HepG2 (cell line): ENCODE data around the gene ZNF223. TPM values are rescaled to one million over a fixed set of nuclear protein-coding genes. Genes with fewer than 3 reads are reported as not detected.

Source experiments
- ATAC-seq: fragments of 200-7000 bp; cut with Tn5 transposase; 3 replicates; pipeline ENCODE4 v1.9.1; 2020; ENCODE audit warnings: mild to moderate bottlenecking, moderate library complexity
- BruUV-seq: library from RNA; stranded (reverse); fragments of 400-500 nt; replicated peaks from 2 replicates; lab custom pipeline; 2021; lab: Mats Ljungman, UMichigan
- CTCF ChIA-PET: fragments of 300-600 bp; formaldehyde crosslinking; extraction: SDS; loops from one replicate; lab custom pipeline; 2021; ENCODE audit warnings: low total read pairs, inconsistent platforms, low intra/inter-chr PET ratio; lab: Yijun Ruan, JAX
- POLR2A ChIA-PET: fragments of 350-600 bp; sonication (Branson Sonifier 250); formaldehyde crosslinking; loops from one replicate; lab custom pipeline; 2020; ENCODE audit warnings: antibody characterized with exemption, inconsistent platforms; lab: Yijun Ruan, JAX
- DNase-seq: peaks from one replicate; pipeline ENCODE4 v3.0.0-alpha.2; 2015; ENCODE audit warnings: low spot score
- FAIRE-seq: peaks from 3 replicates; lab custom pipeline; 2011; peaks lifted over from hg19 to GRCh38; lab: Jason Lieb, UNC
- H2AFZ ChIP-seq: one replicate; pipeline ENCODE4 v1.6.1; 2011; ENCODE audit warnings: low read length, inconsistent platforms
- H3K27ac ChIP-seq: fragments of 300-600 bp; 3 replicates; pipeline ENCODE4 v1.8.0; 2011; ENCODE audit warnings: mixed run types, mild to moderate bottlenecking, mixed read lengths, low read length, inconsistent platforms; ENCODE audit not compliant: insufficient read depth; ENCODE audit errors: extremely low read length
- H3K27me3 ChIP-seq, 2 experiments: fragments of 200-600 bp in 1 of 2; 2 replicates in 1 of 2; 3 replicates in 1 of 2; pipeline versions ENCODE4 v1.6.0 to v1.8.0; 2011; ENCODE audit warnings: low read length in 2 of 2, mild to moderate bottlenecking in 2 of 2, moderate library complexity in 2 of 2, inconsistent platforms in 1 of 2; ENCODE audit not compliant: insufficient read depth in 2 of 2, control insufficient read depth in 1 of 2
- H3K36me3 ChIP-seq, 2 experiments: fragments of 200-600 bp in 1 of 2; replicated peaks in 1 of 2; 2 replicates in 1 of 2; 3 replicates in 1 of 2; pipeline versions ENCODE4 v1.5.1 to v1.8.0; 2011; ENCODE audit warnings: low read length in 2 of 2, inconsistent platforms in 1 of 2; ENCODE audit not compliant: insufficient read depth in 2 of 2, control insufficient read depth in 1 of 2
- H3K4me1 ChIP-seq: 2 replicates; pipeline ENCODE4 v1.5.1; 2012; ENCODE audit warnings: low read length, inconsistent platforms; ENCODE audit not compliant: insufficient read depth
- H3K4me2 ChIP-seq: 2 replicates; pipeline ENCODE4 v1.6.0; 2011; ENCODE audit warnings: low read depth, low read length, inconsistent platforms
- H3K4me3 ChIP-seq, 3 experiments: fragments of 200-600 bp in 1 of 3; sonication (generic), shearing (Covaris generic) in 1 of 3; replicated peaks in 1 of 3; 2 replicates each; pipeline ENCODE4 v1.5.1; 2011 to 2016; ENCODE audit warnings: low read length in 3 of 3, inconsistent platforms in 2 of 3, low read depth in 2 of 3, mild to moderate bottlenecking in 2 of 3, control low read depth in 1 of 3, mixed read lengths in 1 of 3; ENCODE audit not compliant: insufficient read depth in 1 of 3
- H3K79me2 ChIP-seq: one replicate; pipeline ENCODE4 v1.6.1; 2011; ENCODE audit warnings: low read length, inconsistent platforms; ENCODE audit not compliant: insufficient read depth
- H3K9ac ChIP-seq: 2 replicates; pipeline ENCODE4 v1.6.0; 2011; ENCODE audit warnings: mild to moderate bottlenecking, low read depth, low read length, inconsistent platforms; ENCODE audit not compliant: insufficient read depth
- H3K9me3 ChIP-seq: 2 replicates; pipeline ENCODE4 v1.5.1; 2012; ENCODE audit warnings: mild to moderate bottlenecking, low read length
- H4K20me1 ChIP-seq: 2 replicates; pipeline ENCODE4 v1.6.0; 2011; ENCODE audit warnings: inconsistent platforms, mild to moderate bottlenecking, low read length, moderate library complexity; ENCODE audit not compliant: insufficient read depth
- CCAR2 ChIP-seq: fragments of 200-400 bp; formaldehyde crosslinking; optimal IDR thresholded peaks from 2 replicates; pipeline ENCODE3; 2018; ENCODE audit warnings: low read depth, mild to moderate bottlenecking, low read length, moderate library complexity
- CEBPB ChIP-seq: IDR thresholded peaks from 2 replicates; pipeline ENCODE4 v1.6.1; 2011; ENCODE audit warnings: low read depth, low read length, improper control_type of control experiment, borderline replicate concordance
- HNRNPUL1 ChIP-seq: fragments of 200-400 bp; formaldehyde crosslinking; IDR thresholded peaks from 2 replicates; pipeline ENCODE4 v1.6.1; 2017; ENCODE audit warnings: low read depth, mild to moderate bottlenecking, low read length, moderate library complexity
- POLR2A ChIP-seq, 2 experiments: IDR thresholded peaks; 2 replicates each; pipeline ENCODE4 v1.6.1; 2011; ENCODE audit warnings: low read depth in 2 of 2, low read length in 2 of 2, mild to moderate bottlenecking in 1 of 2, moderate library complexity in 1 of 2; ENCODE audit not compliant: insufficient read depth in 1 of 2
- REXO4 ChIP-seq: sonication (generic); formaldehyde crosslinking; IDR thresholded peaks from 2 replicates; pipeline ENCODE4 v1.8.0; 2022; ENCODE audit warnings: missing genetic modification reagents, mild to moderate bottlenecking, borderline replicate concordance
- WGBS: methylation state at CpG from one replicate; pipeline ENCODE4 v1.1.6; 2017; ENCODE audit warnings: low lambda C conversion rate; 5-methylcytosine and 5-hydroxymethylcytosine counted together
- in situ Hi-C: cut with HindIII; loops from 2 replicates; pipeline ENCODE4 v1.10.0; 2017; ENCODE audit warnings: low pct_unique_long_range_greater_than_20kb; ENCODE audit not compliant: extremely low pct_ligation_motif_present
- intact Hi-C: fragments of 100-400 bp; cut with micrococcal nuclease; formaldehyde crosslinking; loops from one replicate; pipeline ENCODE4 v1.10.0; 2022; ENCODE audit not compliant: unreplicated experiment
- polyA plus RNA-seq, 8 experiments: library from polyadenylated mRNA; depleted of rRNA in 3 of 8; stranded (reverse) in 7 of 8; unstranded in 1 of 8; fragments of >200 nt; fragmentation: Illumina TruSeq in 4 of 8; extraction: Trizol in 4 of 8; gene quantifications; 2 replicates each; pipeline versions ENCODE4 v1.2.1 to v1.2.3, GENCODE V29; 2011 to 2016; ENCODE audit warnings: low read depth in 4 of 8, missing spikeins in 1 of 8, mixed read lengths in 1 of 8; ENCODE audit not compliant: insufficient read depth in 1 of 8
- total RNA-seq, 5 experiments: library from RNA; depleted of rRNA; stranded (reverse); fragments of >200 nt; fragmentation: Illumina TruSeq; extraction: Trizol; gene quantifications; 2 replicates each; pipeline ENCODE4 v1.2.3, GENCODE V29; 2016; ENCODE audit warnings: low read depth in 1 of 5
- TF ChIP-seq, protein P1 (sequence below): sonication (generic); formaldehyde crosslinking; IDR thresholded peaks from 2 replicates; pipeline ENCODE4 v1.4.0; 2020; ENCODE audit warnings: missing genetic modification reagents
- TF ChIP-seq, protein P2 (sequence below): IDR thresholded peaks from 2 replicates; pipeline ENCODE4 v1.6.1; 2016; ENCODE audit warnings: mild to moderate bottlenecking, missing biosample characterization, missing genetic modification reagents

ZNF223 gene
- total and polyA plus RNA-seq, 2 of the 13 experiments (the other 11 are each of a cell fraction or from before 2014, with no cell fraction given): 2.0 to 4.8 TPM

DNA sequence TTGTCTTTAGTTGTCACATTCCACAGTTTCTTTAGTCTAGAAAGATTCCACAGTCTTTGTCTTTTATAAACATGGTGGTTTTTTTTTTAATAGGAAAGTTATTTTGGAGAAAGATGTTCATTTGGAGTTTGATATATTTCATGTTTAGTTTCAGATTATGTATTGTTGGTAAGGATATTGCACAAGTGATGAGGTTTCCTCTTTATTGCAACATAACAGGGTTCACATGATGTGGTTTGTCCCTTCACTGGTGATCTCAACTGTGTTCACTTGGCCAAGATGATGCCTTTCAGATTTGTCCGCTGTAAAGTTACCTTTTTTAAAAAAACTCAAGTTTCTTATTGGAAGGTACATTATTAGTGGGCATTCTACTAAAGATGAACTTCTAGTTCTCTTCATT lies 45.9 kb upstream of the ZNF223 start:
- peaks cover 6% of the 10 kb centered on the region for H3K4me1 ChIP-seq
- ChIA-PET CTCF (no interaction called here), POLR2A (no interaction called here)
- H3K4me3 ChIP-seq: no peak overlapping the region
- no peaks in the 10 kb centered on the region for H4K20me1 ChIP-seq
- no peak for TF ChIP-seq REXO4 (CRISPR knock-in tag)
- no peak for TF ChIP-seq POLR2A (IDR thresholded peaks at IDR 0.05; ENCODE audit: insufficient read depth in 1 of 2, low read depth in 2 of 2, low read length in 2 of 2)
- TF ChIP-seq, protein P1, sequence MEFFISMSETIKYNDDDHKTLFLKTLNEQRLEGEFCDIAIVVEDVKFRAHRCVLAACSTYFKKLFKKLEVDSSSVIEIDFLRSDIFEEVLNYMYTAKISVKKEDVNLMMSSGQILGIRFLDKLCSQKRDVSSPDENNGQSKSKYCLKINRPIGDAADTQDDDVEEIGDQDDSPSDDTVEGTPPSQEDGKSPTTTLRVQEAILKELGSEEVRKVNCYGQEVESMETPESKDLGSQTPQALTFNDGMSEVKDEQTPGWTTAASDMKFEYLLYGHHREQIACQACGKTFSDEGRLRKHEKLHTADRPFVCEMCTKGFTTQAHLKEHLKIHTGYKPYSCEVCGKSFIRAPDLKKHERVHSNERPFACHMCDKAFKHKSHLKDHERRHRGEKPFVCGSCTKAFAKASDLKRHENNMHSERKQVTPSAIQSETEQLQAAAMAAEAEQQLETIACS (CRISPR knock-in tag): no peak
- TF ChIP-seq CCAR2: no peak
- peak; percentile 85 for TF ChIP-seq CEBPB
- TF ChIP-seq HNRNPUL1: no peak
- no peak overlapping the region for H2AFZ ChIP-seq
- in situ Hi-C loops (no loop called here), intact Hi-C loops (loop anchor here (10.0 kb wide), 2 partner anchors 69 to 109 kb away; partner anchors contain the start of genes ZNF225 and ZNF284)
- ATAC-seq (no peak), DNase-seq (no peak), FAIRE-seq (no peak)
- peaks cover 2% of the 10 kb centered on the region for H3K79me2 ChIP-seq
- no peak overlapping the region for H3K9ac ChIP-seq
- no TSS peak for BruUV-seq
- peaks cover 6 to 37% of the 10 kb centered on the region in 2 experiments for H3K36me3 ChIP-seq
- no peak overlapping the region for H3K4me2 ChIP-seq
- H3K9me3 ChIP-seq: no peaks in the 10 kb centered on the region
- no peak overlapping the region for H3K27ac ChIP-seq
- H3K27me3 ChIP-seq: no peaks in the 10 kb centered on the region; a peak in 1 of 5 replicates
- 100% methylated on average over 1 of the region's 1 CpG for WGBS

DNA sequence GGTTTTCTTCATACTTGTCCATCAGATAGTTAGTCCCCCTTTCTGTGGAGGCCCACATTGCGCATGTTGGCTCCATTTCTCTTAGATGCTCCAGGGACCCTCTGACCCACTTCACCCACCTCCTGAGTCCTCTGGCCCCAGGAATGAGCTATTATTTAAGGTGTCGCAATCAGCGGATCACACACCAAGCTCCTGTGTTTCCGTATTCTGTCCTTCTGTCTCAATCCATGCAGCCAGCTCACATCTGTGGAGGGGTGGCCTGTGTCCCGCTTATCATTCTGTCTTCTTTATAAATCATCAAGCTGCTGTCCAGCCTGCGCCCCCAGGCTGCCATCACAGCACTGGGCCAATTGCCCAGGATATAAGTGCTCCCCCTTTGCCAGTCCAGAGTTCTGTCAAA lies 44.4 kb upstream of the ZNF223 start:
- Histone ChIP-seq H3K27ac (no peak overlapping the region), H4K20me1 (no peaks in the 10 kb centered on the region), H3K36me3 (peaks cover 6 to 39% of the 10 kb centered on the region in 2 experiments), H3K27me3 (no peaks in the 10 kb centered on the region; a peak in 1 of 5 replicates), H3K9ac (no peak overlapping the region), H2AFZ (no peak overlapping the region), H3K4me3 (no peak overlapping the region), H3K4me1 (no peaks in the 10 kb centered on the region), H3K79me2 (peaks cover 2% of the 10 kb centered on the region), H3K4me2 (no peak overlapping the region), H3K9me3 (no peaks in the 10 kb centered on the region)
- DNase-seq (no peak), ATAC-seq (no peak), FAIRE-seq (no peak)
- CTCF ChIA-PET: no interaction called here
- peak; percentile 63; the same call in 1 of the 2 replicates for TF ChIP-seq CEBPB
- TF ChIP-seq, protein P2, sequence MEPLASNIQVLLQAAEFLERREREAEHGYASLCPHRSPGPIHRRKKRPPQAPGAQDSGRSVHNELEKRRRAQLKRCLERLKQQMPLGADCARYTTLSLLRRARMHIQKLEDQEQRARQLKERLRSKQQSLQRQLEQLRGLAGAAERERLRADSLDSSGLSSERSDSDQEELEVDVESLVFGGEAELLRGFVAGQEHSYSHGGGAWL: no peak
- POLR2A ChIA-PET: no interaction called here
- no TSS peak for BruUV-seq
- intact Hi-C loops (loop anchor here (10.0 kb wide), 2 partner anchors 67 to 107 kb away; partner anchors contain the start of genes ZNF225 and ZNF284), in situ Hi-C loops (no loop called here)
- 96% methylated on average over 6 of the region's 6 CpGs for WGBS
